ENCODE results near the gene RSU1. TPM values are rescaled to one million over a fixed set of nuclear protein-coding genes. Genes with fewer than 3 reads are reported as not detected.
"Not testable (repeated sequence)": the region's sequence is repeated elsewhere in the genome, so short reads cannot be mapped to it uniquely, and the experiment has no call there.

RSU1 gene
- total RNA-seq: 57.4 and 85.6 TPM in 2 replicates

DNA sequence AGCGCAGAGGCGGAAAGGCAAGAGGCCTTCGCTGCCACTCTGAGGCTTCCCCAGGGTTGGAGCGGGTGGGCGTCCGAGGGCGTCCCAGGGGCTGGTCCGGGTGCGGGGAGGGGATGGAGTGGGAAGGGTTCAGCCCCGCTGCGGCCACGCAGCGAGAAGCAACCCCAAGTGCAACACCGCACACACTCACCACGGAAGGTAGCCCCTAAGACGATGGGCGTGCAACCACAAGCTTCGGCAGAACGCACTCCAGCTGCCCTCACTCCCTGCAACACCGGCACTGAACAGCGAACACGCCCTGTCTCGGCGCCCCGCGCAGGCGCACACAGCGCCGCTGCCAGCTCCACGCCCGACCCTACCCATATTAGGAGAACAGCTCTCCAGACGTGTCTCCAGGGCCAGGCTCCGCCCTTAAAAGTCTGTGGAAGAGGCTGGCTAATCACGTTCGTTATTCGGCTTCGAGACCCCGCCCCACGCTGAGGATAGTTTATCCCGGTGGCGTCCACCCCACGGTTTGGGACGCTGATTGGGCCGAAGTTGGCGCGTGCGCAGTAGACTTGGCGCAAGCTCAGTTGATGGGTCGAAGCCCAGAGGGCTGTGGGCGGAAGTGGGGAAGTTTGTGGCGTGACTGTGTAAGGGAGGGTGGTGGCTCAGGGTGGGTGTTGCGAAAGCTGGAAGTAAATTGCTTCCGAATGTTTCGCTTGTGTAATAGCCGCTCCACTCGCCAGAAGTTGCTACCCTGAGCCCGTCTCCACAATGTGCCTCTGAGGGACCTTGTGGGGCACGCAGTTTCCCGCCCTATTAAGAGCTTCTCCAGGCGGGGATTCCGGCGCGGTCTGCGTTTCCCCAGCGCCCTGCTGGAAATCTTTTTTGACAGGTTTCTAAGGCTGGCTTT is at the start of gene RSU1:
RSU1 (minus strand) TSS at position 300 of the 895 bp plus-strand sequence. CDS start 343 bp downstream, outside the sequence.
- DNase-seq (ENCODE audit: low read depth, low spot score): peak; percentile 98

DNA sequence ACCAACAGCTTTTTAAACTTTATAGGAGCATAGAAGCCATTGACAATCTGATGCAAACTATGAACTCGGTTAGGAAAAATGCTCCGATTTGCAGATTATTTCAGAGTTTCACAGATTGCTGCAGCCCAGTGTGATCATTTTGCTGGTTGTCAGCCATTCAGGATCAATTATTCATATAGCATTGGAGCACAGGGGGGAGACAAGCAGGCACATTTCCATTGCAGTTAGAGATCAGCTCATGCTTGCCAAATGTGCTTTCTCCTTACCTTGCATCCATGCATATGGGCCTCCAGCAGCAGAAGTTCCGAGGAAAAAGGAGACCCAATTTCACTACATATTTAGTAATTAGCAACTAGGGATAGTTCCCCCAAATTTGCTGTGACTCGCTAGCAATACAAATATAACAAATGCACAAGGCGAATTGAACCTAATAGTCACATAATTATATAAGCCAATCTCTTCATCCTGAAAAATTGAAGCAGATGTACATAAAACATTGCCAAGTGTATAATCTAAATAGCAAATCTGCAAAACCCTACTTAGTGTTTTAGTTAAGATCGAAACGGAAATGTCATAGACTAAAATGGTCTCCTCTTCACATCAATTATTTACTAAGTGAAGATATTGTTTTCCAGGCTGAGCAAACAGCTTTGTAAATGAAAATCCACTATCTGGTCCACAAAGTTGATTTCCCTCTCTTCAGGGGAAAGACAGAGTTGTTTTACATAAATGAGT is 49.5 kb upstream of the RSU1 start:
- DNase-seq (ENCODE audit: low read depth, low spot score): no peak

DNA sequence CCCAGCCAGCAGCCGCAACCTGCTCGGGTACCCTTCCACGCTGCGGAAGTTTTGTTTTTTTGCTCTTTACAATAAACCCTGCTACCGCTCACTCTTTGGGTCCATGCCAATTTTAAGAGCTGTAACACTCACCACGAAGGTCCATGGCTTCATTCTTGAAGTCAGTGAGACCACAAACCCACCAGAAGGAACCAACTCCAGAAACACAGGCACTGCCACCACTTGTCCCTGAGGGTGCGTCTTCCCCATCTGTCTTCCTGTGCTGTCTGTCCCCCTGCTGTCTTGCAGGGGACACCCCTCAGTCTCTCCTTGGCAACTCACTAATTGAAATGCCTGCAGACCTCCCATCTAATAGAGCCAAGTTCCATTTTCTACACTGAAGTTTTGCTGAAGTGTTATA is 48.5 kb upstream of the RSU1 start:
- no peak for DNase-seq (ENCODE audit: low read depth, low spot score)

DNA sequence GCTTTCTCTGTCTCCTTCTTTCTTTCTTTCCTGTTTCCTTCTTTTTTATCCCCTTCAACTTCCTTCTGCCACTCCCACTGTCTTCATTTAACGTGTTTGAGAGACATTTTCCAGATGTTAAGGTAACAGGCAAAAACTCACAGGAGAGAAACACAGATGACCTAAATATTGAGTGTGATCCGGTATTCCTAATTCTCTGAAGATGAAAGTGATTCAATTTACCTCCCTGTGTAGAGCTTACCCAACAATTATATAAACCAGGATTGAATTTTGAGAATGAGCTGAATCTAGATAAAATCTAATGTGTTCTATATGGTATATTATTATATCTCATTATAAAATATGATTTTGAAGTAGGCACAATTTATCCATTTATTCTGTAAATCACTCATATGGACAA is 46.5 kb upstream of the RSU1 start:
- no peak for DNase-seq (ENCODE audit: low read depth, low spot score)

DNA sequence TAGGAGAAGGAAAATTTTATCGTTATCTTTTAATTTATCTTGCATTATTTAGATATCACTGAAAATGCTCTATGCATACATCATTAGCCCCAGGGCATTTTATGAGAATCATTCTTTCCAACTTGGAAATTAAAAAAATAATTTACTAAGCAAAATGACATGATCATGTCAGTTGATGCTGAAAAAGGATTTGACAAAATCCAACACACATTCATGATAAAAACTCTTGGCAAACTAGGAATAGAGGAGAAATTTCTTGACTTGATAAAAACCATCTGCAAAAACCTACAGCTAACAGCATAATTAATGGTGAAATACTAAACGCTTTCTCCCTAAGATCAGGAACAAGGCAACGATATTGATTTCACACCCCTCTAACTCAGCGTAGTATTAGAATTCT is 40.2 kb upstream of the RSU1 start:
- no peak for DNase-seq (ENCODE audit: low read depth, low spot score)

DNA sequence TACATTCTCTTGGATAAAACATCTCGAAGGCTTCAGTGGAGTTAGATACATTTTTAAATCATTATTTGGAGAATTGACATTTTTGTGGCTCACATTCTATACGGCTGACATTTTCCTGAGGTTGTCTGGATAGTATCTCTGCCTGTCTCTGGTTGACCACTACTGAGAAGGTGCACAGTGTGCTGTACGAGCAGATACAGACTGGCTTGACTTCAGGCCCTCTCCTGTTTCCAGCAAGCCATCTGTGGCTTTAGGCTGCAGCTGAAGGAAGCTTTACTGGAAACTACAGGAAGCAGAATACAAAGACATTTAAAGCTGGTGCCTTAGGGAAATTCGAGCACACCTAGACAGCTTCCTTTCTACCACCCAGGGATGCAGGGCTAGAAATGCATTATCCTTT is 39.3 kb upstream of the RSU1 start:
- DNase-seq (ENCODE audit: low read depth, low spot score): no peak

DNA sequence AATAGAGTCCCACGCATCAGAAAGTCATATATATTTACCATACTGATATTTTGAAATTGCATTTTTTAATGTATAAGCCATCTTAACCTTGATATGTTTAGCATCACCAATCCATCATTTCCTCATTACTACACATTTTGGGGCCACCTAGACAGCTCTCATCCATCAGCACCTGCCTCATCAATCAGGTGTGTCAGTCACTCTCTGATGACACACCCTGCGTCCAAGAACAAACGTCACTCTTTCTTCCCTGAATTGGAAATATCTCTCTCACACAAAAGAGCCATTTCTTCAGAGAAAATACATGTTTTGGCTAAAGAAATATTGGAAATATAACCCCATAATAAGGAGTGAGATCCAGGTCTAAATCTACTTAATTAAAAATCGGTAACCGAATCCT is 38.9 kb upstream of the RSU1 start:
- DNase-seq (ENCODE audit: low read depth, low spot score): no peak

DNA sequence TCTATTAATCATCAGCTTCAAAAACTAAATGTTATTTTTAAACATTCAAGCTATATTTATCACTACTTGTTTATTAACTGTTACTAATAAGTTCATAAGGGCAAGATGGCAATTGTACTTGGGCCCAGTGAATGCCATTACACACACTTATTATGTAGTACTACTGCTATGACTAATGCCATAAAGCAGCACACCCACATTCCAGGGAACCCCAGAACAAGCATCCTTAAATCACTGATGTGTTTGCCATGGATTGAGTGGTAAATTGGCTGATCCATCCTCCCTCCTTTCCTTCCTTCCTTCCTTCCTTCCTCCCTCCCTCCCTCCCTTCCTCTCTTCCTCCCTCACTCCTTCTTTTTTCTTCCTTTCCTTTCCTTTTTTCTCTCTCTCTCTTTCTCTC is 37.4 kb upstream of the RSU1 start:
- no peak for DNase-seq (ENCODE audit: low read depth, low spot score)

DNA sequence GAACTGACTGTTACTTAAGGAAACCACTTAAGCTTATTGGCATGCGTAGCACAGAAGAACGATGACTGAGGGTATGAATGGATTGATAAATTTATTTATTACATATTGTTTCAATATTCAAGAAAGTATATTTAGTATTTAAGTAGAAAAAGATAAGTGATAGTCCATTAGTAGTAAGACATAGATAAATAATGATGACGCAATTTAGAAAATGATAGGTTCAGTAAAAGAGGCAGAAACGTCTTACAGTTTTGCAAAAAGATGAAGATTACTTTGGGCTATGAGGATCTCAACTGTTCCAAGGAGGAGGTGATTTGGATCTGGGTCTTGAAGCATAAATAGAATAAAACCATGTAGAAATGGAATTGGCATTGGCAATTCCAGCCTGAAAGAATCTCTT is 36.6 kb upstream of the RSU1 start:
- DNase-seq (ENCODE audit: low read depth, low spot score): no peak

DNA sequence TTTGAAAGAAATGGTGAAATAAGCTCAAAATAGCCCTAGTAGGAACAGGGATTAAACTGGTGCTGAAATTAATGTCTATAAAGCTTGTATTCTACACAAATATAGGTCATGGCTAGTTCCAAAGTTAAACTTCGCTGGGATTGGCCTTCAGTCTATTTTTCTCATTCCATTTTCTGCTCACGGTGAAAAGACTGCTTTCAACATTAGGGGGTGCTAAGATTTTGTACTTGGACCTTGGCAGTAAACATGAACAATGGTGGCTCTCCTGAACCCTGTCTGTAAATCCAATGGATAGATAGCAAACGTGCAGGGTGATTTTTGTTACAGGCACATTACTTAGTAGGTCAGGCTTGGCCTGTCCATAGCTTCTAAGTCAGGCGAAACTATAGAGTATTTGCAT is 36.0 kb upstream of the RSU1 start:
- no peak for DNase-seq (ENCODE audit: low read depth, low spot score)

DNA sequence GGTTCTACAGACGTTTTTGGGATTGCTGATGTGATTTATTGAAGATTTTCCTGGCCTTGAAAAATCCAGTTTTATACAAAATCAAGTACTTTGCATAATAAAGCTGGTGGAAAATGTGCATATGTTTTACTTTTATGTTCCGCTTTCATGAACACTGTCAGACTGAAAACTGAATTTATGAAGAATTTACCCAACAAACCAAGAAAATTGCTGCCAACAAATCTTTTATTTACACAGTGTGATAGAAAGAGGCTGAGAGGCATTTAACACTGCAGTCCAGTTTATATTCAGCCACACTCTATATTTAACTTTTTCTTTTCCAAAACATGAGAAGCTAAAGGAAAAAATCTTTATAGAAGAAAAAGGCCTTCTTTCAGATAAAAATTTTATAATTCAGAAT is 35.4 kb upstream of the RSU1 start:
- DNase-seq (ENCODE audit: low read depth, low spot score): no peak

DNA sequence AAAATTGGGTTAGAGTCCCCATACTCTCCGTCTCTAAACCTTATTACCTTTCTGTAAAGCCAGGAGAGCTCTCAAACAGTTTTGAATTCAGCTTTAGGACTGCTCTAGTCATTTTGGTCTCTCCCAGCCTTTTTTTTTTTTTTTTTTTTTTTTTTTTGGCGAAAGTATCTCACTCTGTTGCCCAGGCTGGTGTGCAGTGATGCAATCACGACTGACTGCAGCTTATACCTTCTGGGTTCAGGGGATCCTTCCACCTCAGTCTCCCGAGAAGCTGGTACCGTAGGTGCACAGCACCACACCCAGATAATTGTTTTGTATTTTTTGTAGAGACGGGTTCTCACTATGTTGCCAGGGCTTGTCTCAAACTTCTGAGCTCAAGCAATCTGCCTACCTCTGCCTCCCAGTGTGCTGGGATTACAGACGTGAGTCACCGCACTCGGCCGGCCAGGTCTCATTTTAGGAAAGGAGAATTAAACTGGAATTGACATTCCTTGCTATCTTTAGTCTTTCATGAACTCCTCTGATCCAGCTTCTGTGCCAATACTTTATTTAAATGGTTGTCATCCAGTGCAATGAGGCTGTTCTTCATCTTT is 31.4 kb upstream of the RSU1 start:
- no peak for DNase-seq (ENCODE audit: low read depth, low spot score)

DNA sequence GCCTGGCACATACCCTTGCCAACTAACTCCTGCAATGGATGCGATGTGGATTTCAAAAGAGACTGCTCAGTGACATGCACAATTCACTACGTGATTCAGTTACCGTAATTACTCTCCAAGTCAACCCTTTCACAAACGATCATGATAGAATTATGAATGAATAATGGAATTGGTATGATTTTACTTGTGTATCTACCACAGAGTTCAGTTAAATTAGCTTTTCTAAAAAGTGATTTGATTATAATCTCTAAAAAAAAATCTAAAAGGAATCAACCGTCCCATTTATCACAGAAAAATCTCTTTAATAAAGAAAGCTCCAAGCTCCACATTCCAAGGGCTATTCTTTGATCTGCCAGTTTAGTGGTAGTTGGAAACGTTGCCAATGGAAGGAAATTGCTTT is 30.4 kb upstream of the RSU1 start:
- DNase-seq (ENCODE audit: low read depth, low spot score): no peak

DNA sequence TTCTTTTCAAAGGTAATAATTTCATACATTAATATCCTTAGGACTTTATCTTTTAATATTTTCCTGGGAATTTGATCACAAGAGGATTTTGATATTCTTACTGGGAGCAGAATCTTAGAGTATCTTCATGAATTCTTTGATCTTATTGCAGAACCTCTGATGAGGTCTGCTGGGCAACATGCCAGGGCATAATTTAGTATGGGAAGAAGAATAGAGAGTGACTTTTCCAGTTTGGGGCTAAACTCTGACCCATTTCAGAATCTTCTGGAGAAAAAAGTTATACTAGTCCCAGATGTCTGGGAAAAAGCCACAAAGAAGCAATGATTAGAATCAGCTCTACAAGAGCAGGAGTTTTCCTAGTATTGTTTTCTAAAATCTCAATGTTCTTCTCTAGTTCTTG is 28.0 kb upstream of the RSU1 start:
- DNase-seq (ENCODE audit: low read depth, low spot score): no peak

DNA sequence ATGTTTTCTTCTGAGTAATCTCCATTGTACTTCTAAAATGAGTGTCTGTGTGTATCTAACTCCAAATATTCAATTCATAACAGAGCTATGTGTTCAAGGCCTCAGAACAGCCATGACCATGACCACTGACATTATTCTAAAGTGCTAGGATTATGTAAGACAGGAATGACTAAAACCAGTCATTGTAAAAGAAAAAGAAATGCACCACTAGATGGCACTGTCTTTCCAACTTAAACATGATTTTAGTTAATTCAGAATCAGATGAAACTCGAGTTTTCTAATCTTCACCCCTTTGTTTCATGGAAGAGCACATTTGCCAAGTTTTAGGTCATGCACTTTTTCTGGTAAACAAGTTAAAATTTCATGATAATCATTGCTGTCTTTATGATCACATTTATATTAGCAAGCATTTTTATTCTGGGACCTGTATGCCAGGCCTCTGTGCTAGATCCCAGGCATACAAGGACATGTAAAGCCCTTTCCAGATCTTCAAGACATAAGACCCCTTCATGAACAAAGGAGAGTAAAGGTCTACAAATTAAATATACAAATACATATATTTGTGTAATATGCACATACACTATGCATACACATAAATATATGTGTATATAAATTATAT is 26.1 kb upstream of the RSU1 start:
- no peak for DNase-seq (ENCODE audit: low read depth, low spot score)

DNA sequence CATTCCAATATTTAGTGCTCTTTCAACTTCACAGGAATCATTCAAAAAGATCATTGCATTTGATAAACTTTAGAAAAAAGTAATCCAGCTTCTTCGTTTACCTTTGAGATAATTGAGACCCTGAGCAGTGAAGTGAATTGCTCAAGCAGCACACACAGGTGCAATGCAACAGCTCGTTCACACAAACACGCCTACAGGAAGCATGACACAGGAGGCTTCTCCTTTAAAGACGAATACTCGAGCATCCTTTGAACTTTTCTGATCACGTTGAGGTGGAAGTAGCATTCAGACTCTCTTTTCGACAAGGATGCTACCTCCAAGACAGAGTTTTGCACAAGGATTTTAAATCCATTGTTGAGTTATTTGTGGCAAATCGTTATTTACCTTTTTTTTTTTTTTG is 18.0 kb upstream of the RSU1 start:
- no peak for DNase-seq (ENCODE audit: low read depth, low spot score)

DNA sequence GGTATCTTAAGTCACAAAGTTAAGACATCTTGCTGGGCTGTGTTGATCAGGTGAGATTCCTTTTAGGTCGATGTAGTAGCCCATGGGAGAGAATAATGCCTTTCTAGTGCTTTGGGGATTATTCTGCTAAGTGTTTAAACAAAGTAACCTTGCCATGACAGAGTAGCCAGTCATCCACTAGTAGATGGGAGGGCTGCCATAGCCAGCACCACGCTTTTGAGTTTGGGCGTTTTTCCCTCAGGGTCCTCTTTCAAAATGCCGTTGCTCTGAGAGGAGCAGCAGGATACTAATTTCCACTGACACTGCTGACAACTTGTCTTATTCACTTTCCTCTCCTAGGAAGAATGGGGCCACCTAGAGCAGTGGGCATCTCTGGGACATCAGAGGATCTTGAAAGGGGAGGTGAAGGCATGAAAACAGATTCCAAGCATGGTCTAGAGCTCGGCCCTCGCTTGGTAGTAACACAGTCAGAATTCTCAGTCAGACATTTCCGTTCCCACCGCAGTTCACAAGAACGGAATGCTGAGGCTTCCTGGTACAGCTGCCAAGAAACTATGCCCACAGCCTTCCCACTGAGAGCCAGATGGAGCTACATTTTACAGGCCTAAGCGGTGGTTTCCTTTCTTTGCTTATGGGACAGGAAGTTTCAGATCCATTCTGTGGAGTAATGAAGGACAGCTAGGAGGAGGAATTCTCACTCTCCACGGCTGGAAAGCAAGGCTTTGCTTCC is 15.3 kb upstream of the RSU1 start:
- DNase-seq (ENCODE audit: low read depth, low spot score): peak; percentile 98

DNA sequence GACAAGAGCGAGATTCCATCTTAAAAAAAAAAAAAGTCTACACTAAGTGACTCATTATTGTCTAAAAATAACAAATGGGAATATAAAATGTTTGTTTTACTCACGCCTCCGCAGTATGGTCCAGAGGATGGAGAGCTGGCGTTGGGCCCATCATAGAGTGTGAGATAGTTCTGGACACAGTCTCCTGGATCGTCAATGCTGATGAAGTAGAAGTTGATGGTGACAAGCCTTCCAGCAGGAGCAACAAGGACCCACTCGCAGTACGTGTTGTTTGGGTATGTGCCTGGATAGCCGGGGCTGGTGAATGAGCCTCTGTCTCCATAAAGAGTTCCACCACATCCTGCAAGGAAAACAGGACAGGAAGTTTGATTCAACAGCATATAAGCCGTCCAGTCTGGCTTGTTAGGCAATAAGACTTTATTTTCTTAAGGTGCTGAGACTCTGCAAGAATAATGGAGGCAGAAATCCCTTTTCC is 11.5 kb upstream of the RSU1 start:
- peak; percentile 51 for DNase-seq (ENCODE audit: low read depth, low spot score)

DNA sequence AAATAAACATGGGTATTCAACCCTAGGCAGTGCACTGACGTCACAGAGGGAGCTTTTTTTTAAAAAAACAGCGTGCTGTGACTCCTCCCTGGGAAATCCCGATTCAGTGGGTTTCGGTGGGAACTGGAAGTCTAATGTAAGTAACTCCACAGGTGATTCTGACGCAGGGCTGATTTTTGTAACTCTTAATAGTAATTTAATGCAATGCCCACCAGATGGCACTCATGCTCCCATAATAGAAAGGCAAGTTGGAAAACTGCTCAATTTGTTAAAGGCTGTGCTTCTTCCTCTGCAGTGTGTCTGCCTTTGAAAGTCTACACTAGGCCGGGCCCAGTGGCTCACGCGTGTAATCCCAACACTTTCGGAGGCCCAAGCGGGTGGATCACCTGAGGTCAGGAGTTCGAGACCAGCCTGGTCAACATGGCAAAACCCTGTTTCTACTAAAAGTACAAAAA is 10.9 kb upstream of the RSU1 start:
- peak; percentile 86 for DNase-seq (ENCODE audit: low read depth, low spot score)

DNA sequence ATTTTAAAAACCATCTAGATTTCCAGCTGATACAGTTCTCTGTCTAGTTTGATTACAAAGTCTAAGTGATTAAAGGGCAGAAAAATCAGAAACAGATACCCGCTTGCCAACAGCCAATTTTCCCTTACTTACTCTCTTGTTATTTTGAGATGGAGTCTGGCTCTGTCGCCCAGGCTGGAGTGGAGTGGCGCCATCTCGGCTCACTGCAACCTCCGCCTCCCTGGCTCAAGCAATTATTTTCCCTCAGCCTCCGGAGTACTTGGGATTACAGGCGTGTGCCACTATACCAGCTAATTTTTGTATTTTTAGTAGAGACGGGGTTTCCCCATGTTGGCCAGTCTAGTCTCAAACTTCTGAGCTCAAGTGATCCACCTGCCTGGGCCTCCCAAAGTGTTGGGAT is 10.2 kb upstream of the RSU1 start:
- not testable (repeated sequence) for DNase-seq (ENCODE audit: low read depth, low spot score)

DNA sequence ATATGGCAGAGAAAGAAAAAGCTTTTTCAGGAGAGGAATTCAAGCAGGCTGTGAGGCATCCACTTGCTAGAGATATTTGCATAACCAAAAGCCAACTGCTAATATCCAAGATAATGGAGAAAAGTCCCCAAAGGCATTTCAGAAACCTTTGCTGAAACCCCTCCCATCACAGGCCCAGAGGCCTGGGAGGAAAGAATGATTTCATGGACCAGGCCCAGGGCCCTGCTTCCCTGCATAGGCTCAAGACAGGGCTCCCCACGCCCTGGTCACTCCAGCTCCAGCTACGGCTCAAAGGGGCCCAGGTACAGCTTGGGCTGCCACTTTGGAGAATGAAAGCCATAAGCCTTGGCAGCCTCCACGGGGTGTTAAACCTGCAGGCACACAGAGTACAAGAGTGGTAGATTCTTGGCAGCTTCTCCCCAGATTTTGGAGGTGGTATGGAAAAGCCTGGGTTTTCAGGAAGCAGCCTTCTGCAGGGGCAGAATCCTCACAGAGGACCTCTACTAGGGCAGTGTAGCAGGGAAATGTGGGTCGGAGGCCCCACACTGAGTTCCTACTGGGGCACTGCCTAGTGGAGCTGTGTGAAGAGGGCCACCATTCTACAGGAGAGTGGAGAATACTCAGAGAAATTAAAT is 5.6 kb upstream of the RSU1 start:
- DNase-seq (ENCODE audit: low read depth, low spot score): no peak
